ENCODE results near the gene NPHP1.
"Not testable (repeated sequence)": the region's sequence is repeated elsewhere in the genome, so short reads cannot be mapped to it uniquely, and the experiment has no call there.

NPHP1 gene

GRCh38 chr2:110190169-110190568 lies 14.6 kb downstream of the NPHP1 start:
- DNase-seq, result not testable (repeated sequence)

- DNase-seq, result no peak
These were observed 22.4 kb downstream of the NPHP1 start for GRCh38 chr2:110182449-110182848.

- no peak for DNase-seq
These were observed 24.8 kb downstream of the NPHP1 start for GRCh38 chr2:110180036-110180435.

GRCh38 chr2:110173523-110173922 lies 31.3 kb downstream of the NPHP1 start:
- DNase-seq, result no peak

DNA sequence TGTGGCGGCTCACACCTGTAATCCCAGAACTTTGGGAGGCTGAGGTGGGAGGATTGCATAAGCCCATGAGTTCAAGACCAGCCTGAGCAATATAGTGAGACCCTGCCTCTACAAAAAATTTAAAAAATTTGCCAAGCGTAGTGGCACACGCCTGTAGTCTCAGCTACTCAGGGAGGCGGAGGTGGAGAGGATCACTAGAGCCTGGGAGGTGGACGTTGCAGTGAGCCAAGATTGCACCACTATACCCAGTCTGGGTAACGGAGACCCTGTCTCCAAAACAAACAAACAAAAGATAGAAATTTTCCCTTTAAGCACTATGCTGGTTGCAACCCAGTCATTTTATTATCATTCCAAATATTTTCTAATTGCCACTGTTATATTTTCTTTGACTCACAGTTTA lies 32.3 kb downstream of the NPHP1 start:
- DNase-seq, result no peak

DNA sequence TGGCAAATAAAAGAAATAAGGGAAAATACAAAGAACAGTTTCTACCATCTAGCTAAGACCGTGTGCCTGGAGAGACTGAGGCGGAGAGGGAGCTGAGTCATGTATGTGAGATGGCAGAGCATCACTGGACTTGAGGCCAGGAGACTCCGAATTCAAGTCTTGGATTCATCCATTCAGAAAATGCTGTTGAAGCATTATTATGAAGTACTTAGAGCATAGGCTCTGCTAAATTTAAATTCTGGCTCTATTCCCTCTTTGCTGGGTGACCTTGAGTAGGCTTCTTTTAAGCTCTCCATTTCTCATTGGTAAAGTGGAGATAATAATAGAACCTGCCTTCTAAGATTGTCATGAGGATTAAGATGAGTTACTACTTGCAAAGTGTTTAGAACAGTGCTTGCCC lies 34.7 kb downstream of the NPHP1 start:
- no peak for DNase-seq

GRCh38 chr2:110167326-110168000 lies 37.4 kb downstream of the NPHP1 start:
- no peak for DNase-seq

DNA sequence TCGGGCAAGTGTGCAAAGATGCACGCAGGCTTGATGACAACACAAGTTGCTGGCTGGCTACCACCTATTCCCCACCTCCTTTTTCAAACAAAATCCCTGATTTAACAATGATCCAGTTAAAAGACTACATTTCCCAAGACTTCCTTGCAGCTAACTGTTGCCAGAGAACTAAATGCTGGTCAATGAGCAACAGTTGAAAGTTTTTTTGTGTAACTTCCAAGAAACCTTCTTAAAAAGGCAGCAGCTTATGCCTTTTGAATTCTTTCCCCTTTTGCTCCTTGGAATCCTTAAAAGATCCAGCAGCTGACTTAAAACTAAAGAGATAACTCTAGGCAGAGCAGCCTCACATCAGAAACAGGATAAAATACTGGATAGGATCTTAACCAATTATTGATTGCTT lies 38.5 kb downstream of the NPHP1 start:
- DNase-seq, result no peak

GRCh38 chr2:110157153-110157793 lies 47.5 kb downstream of the NPHP1 start:
- DNase-seq, result peak; percentile 14

- DNase-seq, result not testable (repeated sequence)
These were observed 50.0 kb downstream of the NPHP1 start for GRCh38 chr2:110154828-110155227.

DNA sequence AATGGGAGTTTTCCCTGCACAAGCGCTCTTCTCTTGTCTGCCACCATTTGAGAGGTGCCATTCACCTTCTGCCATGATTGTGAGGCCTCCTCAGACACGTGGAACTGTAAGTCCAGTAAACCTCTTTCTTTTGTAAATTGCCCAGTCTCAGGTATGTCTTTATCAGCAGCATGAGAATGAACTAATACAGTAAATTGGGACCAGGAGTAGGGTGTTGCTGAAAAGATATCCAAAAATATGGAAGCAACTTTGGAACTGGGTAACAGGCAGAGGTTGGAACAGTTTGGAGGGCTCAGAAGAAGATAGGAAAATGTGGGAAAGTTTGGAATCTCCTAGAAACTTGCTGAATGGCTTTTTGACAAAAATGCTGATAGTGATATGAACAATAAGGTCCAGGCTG lies 50.6 kb downstream of the NPHP1 start:
- not testable (repeated sequence) for DNase-seq

- no peak for DNase-seq
These were observed 51.4 kb downstream of the NPHP1 start for GRCh38 chr2:110153416-110153815.

GRCh38 chr2:110152943-110153342 lies 51.9 kb downstream of the NPHP1 start:
- no peak for DNase-seq

DNA sequence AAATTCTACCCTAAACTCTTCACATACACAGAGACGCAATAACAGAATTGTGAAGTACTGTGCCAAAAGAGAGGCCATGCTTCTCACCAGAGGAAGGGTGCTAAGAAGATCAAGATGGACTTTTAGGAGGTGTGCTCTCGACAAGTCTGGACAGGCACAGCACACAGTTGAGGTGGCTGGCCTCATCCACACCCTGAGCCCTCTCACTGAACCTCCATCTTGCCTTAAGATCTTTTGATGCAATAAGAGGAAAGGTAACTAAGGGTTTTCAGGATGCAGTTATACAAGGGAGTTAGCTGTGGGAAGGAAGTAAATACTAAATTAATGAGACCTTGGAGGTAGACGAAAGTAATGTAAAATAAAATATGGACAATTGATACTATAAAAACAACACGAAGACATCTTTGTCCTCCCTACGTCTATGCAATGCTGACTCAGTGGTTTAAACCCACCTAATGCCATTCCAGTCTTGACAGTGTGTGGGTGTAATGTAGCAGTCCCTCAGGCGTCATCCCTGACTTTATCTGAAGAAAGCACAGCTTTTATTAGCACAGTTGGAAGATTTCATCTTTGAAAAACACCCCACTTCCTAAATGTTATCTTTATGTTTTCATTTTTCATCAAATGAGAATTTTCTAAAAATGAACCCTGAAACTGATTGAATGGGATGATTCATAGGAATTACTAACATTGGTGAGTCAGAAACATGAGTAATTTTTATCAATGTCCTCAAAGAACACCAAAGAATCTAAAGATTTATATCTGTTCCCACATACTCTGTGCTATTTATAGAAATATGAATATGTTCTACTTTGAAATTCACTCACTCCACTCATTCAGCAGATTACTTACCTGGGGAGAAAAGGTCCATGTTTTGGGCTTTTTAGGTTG lies 55.2 kb downstream of the NPHP1 start:
- no peak for DNase-seq

DNA sequence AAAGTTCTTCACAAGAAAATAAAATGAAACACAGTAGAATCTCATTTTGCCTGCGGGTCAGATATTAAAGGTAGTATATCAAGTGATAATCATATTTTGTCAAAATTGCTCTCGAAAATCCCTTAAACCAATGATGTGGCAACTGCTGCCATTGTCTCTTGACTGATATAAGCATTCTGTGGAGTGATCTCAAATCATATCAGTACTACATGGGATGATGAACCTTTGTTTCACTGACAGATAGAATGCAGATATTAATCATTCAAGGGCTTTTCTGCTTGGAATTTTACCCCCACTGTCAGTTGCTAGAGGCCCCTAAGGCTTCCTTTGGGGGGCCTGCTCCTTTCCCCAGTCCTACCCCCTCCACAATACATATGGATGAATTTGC lies 57.9 kb downstream of the NPHP1 start:
- DNase-seq, result no peak

DNA sequence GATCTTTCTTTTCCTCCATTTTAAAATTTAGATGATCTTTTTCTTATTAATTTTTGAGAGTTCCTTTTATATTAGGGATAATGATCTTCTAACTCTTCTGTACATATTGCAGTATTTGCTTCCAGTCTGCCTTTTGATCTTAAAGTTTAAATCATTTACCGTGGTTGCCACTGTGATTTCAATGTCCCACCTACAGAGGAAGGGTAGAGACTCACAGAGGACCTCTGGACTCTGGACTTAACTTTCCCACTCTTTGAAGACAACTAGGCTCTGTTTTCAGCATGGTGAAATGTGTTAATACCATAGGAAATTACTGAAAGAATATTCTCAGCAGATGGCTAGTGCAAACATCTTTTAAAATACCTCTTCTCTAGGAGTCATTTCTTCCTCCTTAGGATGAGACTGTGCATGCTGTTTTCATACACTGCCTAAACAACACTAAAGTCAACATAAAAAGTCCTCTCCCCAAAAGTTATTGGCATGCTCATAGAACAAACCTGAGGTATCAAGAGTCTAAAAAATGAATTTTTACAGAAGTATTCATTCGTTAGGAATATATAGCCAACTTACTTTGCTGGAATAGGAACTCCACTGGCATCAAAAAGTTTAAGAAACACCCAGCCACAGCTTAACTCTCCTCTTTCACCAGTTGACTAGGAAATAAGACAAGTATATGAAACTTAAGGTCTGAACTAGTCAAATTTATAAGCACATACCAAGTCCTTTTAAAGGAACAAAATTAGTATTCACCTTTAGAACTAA lies 58.4 kb downstream of the NPHP1 start:
- no peak for DNase-seq

GRCh38 chr2:110143982-110144381 lies 60.8 kb downstream of the NPHP1 start:
- DNase-seq, result no peak

DNA sequence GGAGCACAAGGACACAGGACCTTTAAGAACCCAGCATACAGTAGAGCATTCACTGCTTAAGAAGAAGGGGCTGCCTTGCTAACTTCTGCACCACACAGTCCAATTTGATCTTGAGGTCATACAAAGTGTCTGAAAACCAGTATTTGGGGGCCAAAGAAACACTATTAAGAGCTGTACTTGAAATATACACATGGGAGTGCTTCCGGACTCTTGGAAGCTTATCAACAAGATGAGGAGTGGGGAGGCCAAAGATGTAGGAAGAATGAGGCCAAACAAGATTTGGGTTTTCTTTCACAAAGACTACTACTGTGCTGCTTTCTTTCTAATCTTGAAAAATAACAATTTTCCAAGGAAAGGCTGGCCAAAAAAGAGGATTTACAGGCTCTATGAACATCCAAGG lies 64.4 kb downstream of the NPHP1 start:
- no peak for DNase-seq

- DNase-seq, result no peak
These were observed 70.8 kb downstream of the NPHP1 start for GRCh38 chr2:110134025-110134424.

DNA sequence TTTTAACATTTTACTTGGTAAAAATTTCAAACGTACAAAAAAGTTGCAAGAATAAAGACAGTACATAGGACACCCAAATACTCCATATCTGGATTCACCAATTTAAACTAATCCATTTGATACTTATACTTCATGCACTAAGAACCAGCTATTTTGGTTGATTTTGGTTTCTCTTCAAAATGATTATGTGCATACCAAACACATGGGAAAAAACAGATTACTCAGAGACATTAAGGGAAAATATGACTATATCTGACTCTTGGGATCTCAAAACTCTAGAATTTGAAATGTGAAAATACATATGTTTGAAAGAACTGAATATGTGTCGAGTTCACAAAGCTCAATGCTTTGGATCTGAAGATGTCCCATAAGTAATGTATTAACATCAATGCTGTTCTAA lies 73.6 kb downstream of the NPHP1 start:
- no peak for DNase-seq

DNA sequence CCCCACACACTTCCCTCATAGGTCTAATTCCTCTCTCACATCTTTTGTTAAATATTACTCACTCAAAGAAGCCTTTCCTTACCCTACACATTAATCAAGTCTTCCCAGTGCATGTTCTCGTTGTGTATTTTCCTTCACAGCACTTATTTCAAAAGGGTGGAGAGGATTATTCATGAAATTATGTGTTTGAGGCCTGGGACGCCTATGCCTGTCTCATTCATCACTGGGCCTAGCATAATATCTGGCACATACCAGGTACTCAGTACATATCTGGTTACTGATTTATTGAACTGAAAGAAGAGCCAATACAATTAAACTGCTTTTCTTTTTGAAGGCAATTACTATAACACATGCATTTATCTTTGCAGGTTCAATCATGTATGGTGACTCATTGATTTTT lies 74.1 kb downstream of the NPHP1 start:
- DNase-seq, result no peak

DNA sequence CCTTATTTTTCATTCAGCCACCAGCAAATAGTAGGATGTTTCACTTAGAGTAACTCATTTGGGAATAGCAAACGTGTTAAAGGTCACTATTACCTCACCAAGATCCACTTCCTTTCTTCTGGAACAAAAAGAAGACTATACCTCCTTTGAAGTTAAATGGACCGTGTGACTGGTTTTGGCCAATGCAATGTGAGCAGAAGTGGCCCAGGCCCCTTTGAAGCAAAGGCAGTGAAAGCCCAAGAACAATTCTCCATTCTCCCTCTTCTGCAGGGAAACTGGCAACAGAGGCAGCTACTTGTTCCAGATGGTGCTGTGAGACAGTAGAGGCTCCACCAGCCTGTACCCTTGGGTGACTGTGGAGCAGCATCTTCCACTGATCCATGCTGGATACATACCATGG lies 77.9 kb downstream of the NPHP1 start:
- DNase-seq, result no peak
